ENCODE results near the gene OR6M1. TPM values are rescaled to one million over a fixed set of nuclear protein-coding genes. Genes with fewer than 3 reads are reported as not detected.

The OR6M1 gene
- total and polyA plus RNA-seq, 2 donors from 2014 or later = not detected

DNA sequence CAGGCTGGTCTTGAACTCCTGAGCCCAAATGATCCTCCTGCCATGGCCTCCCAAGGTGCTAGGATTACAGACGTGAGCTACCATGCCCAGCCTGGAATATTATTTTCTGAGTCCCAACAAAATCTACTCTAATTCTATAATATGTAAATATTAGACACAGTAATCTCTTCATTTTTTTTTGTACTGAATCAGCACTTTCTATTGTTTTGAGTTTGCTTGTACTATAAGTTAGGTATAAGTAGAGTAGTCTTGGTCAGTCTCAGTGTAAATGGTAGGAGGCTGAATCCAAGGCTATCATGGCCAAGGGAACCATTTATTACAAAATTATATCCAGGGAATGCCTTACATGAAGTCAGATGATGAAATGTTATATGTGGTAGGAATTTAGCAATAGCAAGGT is 32.2 kb downstream of the OR6M1 start:
- H3K9ac ChIP-seq (ENCODE audit: low read length in 3 of 3) = no peak overlapping the region
- TF ChIP-seq, protein P1, sequence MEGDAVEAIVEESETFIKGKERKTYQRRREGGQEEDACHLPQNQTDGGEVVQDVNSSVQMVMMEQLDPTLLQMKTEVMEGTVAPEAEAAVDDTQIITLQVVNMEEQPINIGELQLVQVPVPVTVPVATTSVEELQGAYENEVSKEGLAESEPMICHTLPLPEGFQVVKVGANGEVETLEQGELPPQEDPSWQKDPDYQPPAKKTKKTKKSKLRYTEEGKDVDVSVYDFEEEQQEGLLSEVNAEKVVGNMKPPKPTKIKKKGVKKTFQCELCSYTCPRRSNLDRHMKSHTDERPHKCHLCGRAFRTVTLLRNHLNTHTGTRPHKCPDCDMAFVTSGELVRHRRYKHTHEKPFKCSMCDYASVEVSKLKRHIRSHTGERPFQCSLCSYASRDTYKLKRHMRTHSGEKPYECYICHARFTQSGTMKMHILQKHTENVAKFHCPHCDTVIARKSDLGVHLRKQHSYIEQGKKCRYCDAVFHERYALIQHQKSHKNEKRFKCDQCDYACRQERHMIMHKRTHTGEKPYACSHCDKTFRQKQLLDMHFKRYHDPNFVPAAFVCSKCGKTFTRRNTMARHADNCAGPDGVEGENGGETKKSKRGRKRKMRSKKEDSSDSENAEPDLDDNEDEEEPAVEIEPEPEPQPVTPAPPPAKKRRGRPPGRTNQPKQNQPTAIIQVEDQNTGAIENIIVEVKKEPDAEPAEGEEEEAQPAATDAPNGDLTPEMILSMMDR (IDR thresholded peaks at IDR 0.05; ENCODE audit: borderline replicate concordance, extremely low read depth, insufficient read depth) = no peak
- no peak for FAIRE-seq
- no peaks in the 10 kb centered on the region for H3K36me3 ChIP-seq (ENCODE audit: control insufficient read depth in 2 of 3, insufficient read depth in 3 of 3, low read length in 3 of 3)
- no peak overlapping the region for H3K4me3 ChIP-seq (ENCODE audit: low read length in 3 of 3)
- DNase-seq = no peak
- H3K9me3 ChIP-seq (ENCODE audit: control insufficient read depth in 2 of 3, insufficient read depth in 1 of 3, low read length in 3 of 3) = no peaks in the 10 kb centered on the region
- H3K4me1 ChIP-seq (ENCODE audit: control insufficient read depth in 2 of 3, insufficient read depth in 2 of 3, low read depth in 1 of 3, low read length in 3 of 3) = no peaks in the 10 kb centered on the region
- H3K27me3 ChIP-seq (ENCODE audit: control insufficient read depth, insufficient read depth, low read length) = no peaks in the 10 kb centered on the region
- H3K27ac ChIP-seq (ENCODE audit: low read depth in 2 of 2, low read length in 2 of 2) = no peak overlapping the region
- intact Hi-C loops (cut with DNase I) = no loop called here

DNA sequence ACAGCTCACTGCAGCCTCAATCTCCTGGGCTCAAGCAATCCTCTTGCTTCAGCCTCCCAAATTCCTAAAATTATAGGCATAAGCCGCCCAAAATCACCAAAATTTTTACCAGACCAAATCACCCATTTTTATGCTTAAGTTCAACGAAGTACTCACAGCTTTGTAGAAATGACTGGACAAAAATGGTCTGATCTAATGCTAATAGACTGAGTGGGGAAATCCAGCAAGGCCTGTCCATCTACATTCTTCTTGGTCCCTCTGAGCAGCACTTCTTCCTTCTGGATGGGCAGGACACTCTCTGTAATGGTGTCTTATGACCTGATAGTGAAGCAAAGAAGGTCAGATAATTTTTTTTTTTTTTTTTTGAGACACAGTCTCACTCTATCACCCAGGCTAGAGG is 33.1 kb downstream of the OR6M1 start:
- no peaks in the 10 kb centered on the region for H3K4me1 ChIP-seq (ENCODE audit: control insufficient read depth in 2 of 3, insufficient read depth in 2 of 3, low read depth in 1 of 3, low read length in 3 of 3)
- H3K4me3 ChIP-seq (ENCODE audit: low read length in 3 of 3) = no peak overlapping the region
- TF ChIP-seq, protein P1 (IDR thresholded peaks at IDR 0.05; ENCODE audit: borderline replicate concordance, extremely low read depth, insufficient read depth) = no peak
- intact Hi-C loops (cut with DNase I) = no loop called here
- no peaks in the 10 kb centered on the region for H3K9me3 ChIP-seq (ENCODE audit: control insufficient read depth in 2 of 3, insufficient read depth in 1 of 3, low read length in 3 of 3)
- H3K27me3 ChIP-seq (ENCODE audit: control insufficient read depth, insufficient read depth, low read length) = no peaks in the 10 kb centered on the region
- FAIRE-seq (no peak), DNase-seq (no peak)
- H3K36me3 ChIP-seq (ENCODE audit: control insufficient read depth in 2 of 3, insufficient read depth in 3 of 3, low read length in 3 of 3) = no peaks in the 10 kb centered on the region
- H3K27ac ChIP-seq (ENCODE audit: low read depth in 2 of 2, low read length in 2 of 2) = no peak overlapping the region
- no peak overlapping the region for H3K9ac ChIP-seq (ENCODE audit: low read length in 3 of 3)

DNA sequence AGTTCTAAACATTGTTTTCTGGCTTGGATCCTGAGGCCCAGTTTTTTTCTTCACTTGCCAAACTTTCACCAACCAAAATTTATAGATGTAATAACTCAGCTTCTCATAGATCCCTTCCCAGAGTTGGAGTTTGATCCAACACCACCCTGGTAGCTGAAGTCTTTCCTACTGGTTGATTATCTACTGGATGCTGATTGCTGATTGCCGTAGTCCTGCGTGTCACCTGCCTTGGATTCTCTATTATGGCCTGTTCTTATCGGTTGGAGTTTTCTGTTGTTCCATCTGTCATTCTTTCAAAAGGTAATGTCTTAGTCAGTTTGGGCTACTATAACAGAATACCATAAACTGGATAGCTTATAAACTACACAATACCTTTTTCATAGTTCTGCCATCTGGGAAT is 34.5 kb downstream of the OR6M1 start:
- no peaks in the 10 kb centered on the region for H3K9me3 ChIP-seq (ENCODE audit: control insufficient read depth in 2 of 3, insufficient read depth in 1 of 3, low read length in 3 of 3)
- FAIRE-seq = no peak
- TF ChIP-seq, protein P1 (IDR thresholded peaks at IDR 0.05; ENCODE audit: borderline replicate concordance, extremely low read depth, insufficient read depth) = no peak
- no peak overlapping the region for H3K9ac ChIP-seq (ENCODE audit: low read length in 3 of 3)
- DNase-seq = no peak
- H3K27ac ChIP-seq (ENCODE audit: low read depth in 2 of 2, low read length in 2 of 2) = no peak overlapping the region
- no peaks in the 10 kb centered on the region for H3K4me1 ChIP-seq (ENCODE audit: control insufficient read depth in 2 of 3, insufficient read depth in 2 of 3, low read depth in 1 of 3, low read length in 3 of 3)
- H3K27me3 ChIP-seq (ENCODE audit: control insufficient read depth, insufficient read depth, low read length) = no peaks in the 10 kb centered on the region
- H3K36me3 ChIP-seq (ENCODE audit: control insufficient read depth in 2 of 3, insufficient read depth in 3 of 3, low read length in 3 of 3) = no peaks in the 10 kb centered on the region
- intact Hi-C loops (cut with DNase I) = no loop called here
- no peak overlapping the region for H3K4me3 ChIP-seq (ENCODE audit: low read length in 3 of 3)

DNA sequence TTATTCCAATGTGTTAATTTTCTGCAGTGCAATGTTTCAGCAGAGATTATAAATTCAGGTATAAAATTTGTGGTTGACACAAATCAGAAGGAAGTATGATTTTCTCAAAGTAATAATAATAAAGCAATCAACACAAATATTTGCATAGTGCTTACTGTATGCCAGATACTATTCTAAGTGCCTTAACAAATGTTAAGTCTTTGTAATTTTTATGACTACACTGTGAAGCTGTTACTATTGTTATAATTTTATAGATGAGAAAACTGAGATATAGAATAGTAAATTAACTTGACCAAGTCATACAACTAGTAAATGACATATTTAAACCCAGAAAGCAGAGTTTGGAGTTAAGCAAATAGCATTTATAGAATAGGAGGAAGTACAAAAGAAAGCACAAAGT is 35.4 kb downstream of the OR6M1 start:
- H3K9me3 ChIP-seq (ENCODE audit: control insufficient read depth in 2 of 3, insufficient read depth in 1 of 3, low read length in 3 of 3) = no peaks in the 10 kb centered on the region
- no peaks in the 10 kb centered on the region for H3K36me3 ChIP-seq (ENCODE audit: control insufficient read depth in 2 of 3, insufficient read depth in 3 of 3, low read length in 3 of 3)
- DNase-seq (no peak), FAIRE-seq (no peak)
- intact Hi-C loops (cut with DNase I) = no loop called here
- no peak overlapping the region for H3K9ac ChIP-seq (ENCODE audit: low read length in 3 of 3)
- H3K27ac ChIP-seq (ENCODE audit: low read depth in 2 of 2, low read length in 2 of 2) = no peak overlapping the region
- H3K4me1 ChIP-seq (ENCODE audit: control insufficient read depth in 2 of 3, insufficient read depth in 2 of 3, low read depth in 1 of 3, low read length in 3 of 3) = no peaks in the 10 kb centered on the region
- no peak overlapping the region for H3K4me3 ChIP-seq (ENCODE audit: low read length in 3 of 3)
- TF ChIP-seq, protein P1 (IDR thresholded peaks at IDR 0.05; ENCODE audit: borderline replicate concordance, extremely low read depth, insufficient read depth) = no peak
- no peaks in the 10 kb centered on the region for H3K27me3 ChIP-seq (ENCODE audit: control insufficient read depth, insufficient read depth, low read length)

All from kidney (tissue), 14 donors.